GM12878 (cell line): Measurements from ENCODE around the gene ZBTB16. TPM values are rescaled to one million over a fixed set of nuclear protein-coding genes. Genes with fewer than 3 reads are reported as not detected.

Experiments
- ATAC-seq: fragments of 200-7000 bp; cut with Tn5 transposase; 3 replicates; pipeline ENCODE4 v1.9.1; 2020; ENCODE audit warnings: mild to moderate bottlenecking, moderate library complexity
- BruUV-seq: library from RNA; stranded (reverse); fragments of 400-500 nt; replicated peaks from 2 replicates; lab custom pipeline; 2021; lab: Mats Ljungman, UMichigan
- CTCF ChIA-PET: fragments of 300-600 bp; sonication (Branson Sonifier 250); formaldehyde crosslinking; extraction: SDS; loops from one replicate; lab custom pipeline; 2021; ENCODE audit warnings: inconsistent platforms; lab: Yijun Ruan, JAX
- POLR2A ChIA-PET: fragments of 350-600 bp; formaldehyde crosslinking; extraction: SDS; loops from one replicate; lab custom pipeline; 2021; ENCODE audit warnings: inconsistent platforms; lab: Charles Lee
- RAD21 ChIA-PET: fragments of 300-600 bp; sonication (Branson Sonifier 250); formaldehyde crosslinking; loops from one replicate; lab custom pipeline; 2023; ENCODE audit warnings: antibody characterized with exemption; ENCODE audit not compliant: unreplicated experiment; lab: Charles Lee
- SMC1A ChIA-PET: fragments of 300-600 bp; sonication (Branson Sonifier 250); formaldehyde crosslinking; loops from one replicate; lab custom pipeline; 2023; ENCODE audit not compliant: unreplicated experiment, uncharacterized antibody; lab: Charles Lee
- DNase-seq: peaks from one replicate; pipeline ENCODE4 v3.0.0-alpha.2; 2011; ENCODE audit warnings: low read depth, low spot score
- FAIRE-seq: peaks from 3 replicates; lab custom pipeline; 2011; peaks lifted over from hg19 to GRCh38; lab: Jason Lieb, UNC
- H2AFZ ChIP-seq: 2 replicates; pipeline ENCODE4 v1.6.0; 2011; ENCODE audit warnings: low read depth, low read length, control low read depth; ENCODE audit not compliant: control insufficient read depth
- H3K27ac ChIP-seq: 2 replicates; pipeline ENCODE4 v1.5.1; 2011; ENCODE audit warnings: control low read depth; ENCODE audit not compliant: control insufficient read depth, insufficient read depth
- H3K27me3 ChIP-seq, 2 experiments: replicated peaks in 1 of 2; 2 replicates each; pipeline versions ENCODE4 v1.6.0 to v1.6.1; 2011; ENCODE audit warnings: low read length in 1 of 2; ENCODE audit not compliant: control insufficient read depth in 2 of 2, insufficient read depth in 2 of 2
- H3K36me3 ChIP-seq, 2 experiments: 2 replicates each; pipeline ENCODE4 v1.5.1; 2011; ENCODE audit warnings: low read length in 1 of 2; ENCODE audit not compliant: control insufficient read depth in 2 of 2, insufficient read depth in 2 of 2
- H3K4me1 ChIP-seq: 2 replicates; pipeline ENCODE4 v1.6.1; 2011; ENCODE audit warnings: mild to moderate bottlenecking, low read length, moderate library complexity, mixed read lengths; ENCODE audit not compliant: control insufficient read depth, insufficient read depth
- H3K4me2 ChIP-seq: 2 replicates; pipeline ENCODE4 v1.6.0; 2011; ENCODE audit warnings: control low read depth; ENCODE audit not compliant: control insufficient read depth, insufficient read depth
- H3K4me3 ChIP-seq: fragments of 200-600 bp; sonication (generic); 2 replicates; pipeline ENCODE4 v1.5.1; 2016
- H3K79me2 ChIP-seq: 2 replicates; pipeline ENCODE4 v1.6.0; 2011; ENCODE audit warnings: low read length; ENCODE audit not compliant: control insufficient read depth, insufficient read depth
- H3K9ac ChIP-seq: 2 replicates; pipeline ENCODE4 v1.8.0; 2011; ENCODE audit warnings: low read length, control low read depth, mixed read lengths; ENCODE audit not compliant: control insufficient read depth, insufficient read depth
- H3K9me3 ChIP-seq: replicated peaks from 3 replicates; pipeline ENCODE4 v1.5.1; 2011; ENCODE audit warnings: mild to moderate bottlenecking, low read length; ENCODE audit not compliant: control insufficient read depth, insufficient read depth
- H4K20me1 ChIP-seq: 2 replicates; pipeline ENCODE4 v1.6.0; 2011; ENCODE audit not compliant: control insufficient read depth, insufficient read depth
- GABPA ChIP-seq: IDR thresholded peaks from 2 replicates; pipeline ENCODE4 v1.6.1; 2014; ENCODE audit warnings: antibody characterized with exemption, low read depth, mild to moderate bottlenecking, inconsistent platforms
- JUND ChIP-seq: IDR thresholded peaks from 2 replicates; pipeline ENCODE4 v1.6.1; 2012; ENCODE audit warnings: low read depth, mild to moderate bottlenecking, low read length, improper control_type of control experiment, moderate library complexity
- NFIC ChIP-seq: IDR thresholded peaks from 2 replicates; pipeline ENCODE4 v1.6.1; 2012; ENCODE audit warnings: low read depth, mild to moderate bottlenecking, inconsistent platforms, low read length, moderate library complexity
- PML ChIP-seq: IDR thresholded peaks from 2 replicates; pipeline ENCODE4 v1.6.1; 2012; ENCODE audit warnings: low read length, inconsistent platforms
- SIN3A ChIP-seq: IDR thresholded peaks from 2 replicates; pipeline ENCODE4 v1.6.1; 2012; ENCODE audit warnings: low read depth, low read length, improper control_type of control experiment
- ZBED1 ChIP-seq: IDR thresholded peaks from 2 replicates; pipeline ENCODE4 v1.6.1; 2016; ENCODE audit warnings: borderline replicate concordance
- ZBTB33 ChIP-seq: fragments of 450-650 bp; IDR thresholded peaks from 2 replicates; pipeline ENCODE4 v1.6.1; 2017; ENCODE audit warnings: mild to moderate bottlenecking
- ZNF687 ChIP-seq: fragments of 450-650 bp; IDR thresholded peaks from 2 replicates; pipeline ENCODE4 v1.6.1; 2017; ENCODE audit warnings: mild to moderate bottlenecking, moderate library complexity
- WGBS: methylation state at CpG from one replicate; pipeline ENCODE4 v1.1.6; 2016; ENCODE audit warnings: low lambda C conversion rate; ENCODE audit not compliant: insufficient replicate concordance, insufficient coverage; ENCODE audit errors: missing lambda C conversion rate; 5-methylcytosine and 5-hydroxymethylcytosine counted together
- in situ Hi-C: fragments of 300-500 bp; cut with MboI; formaldehyde crosslinking; loops from 9 replicates; pipeline ENCODE4 v1.14.3; 2018; ENCODE audit warnings: mixed read lengths
- intact Hi-C: fragments of 100-400 bp; cut with micrococcal nuclease; formaldehyde crosslinking; loops from one replicate; pipeline ENCODE4 v1.14.2; 2022; ENCODE audit not compliant: unreplicated experiment
- polyA plus RNA-seq, 11 experiments: library from polyadenylated mRNA; depleted of rRNA in 4 of 11; unstranded in 6 of 11; stranded (reverse) in 5 of 11; fragments of >200 nt; fragmentation: Nextera tagmentation in 4 of 11; fragmentation: Illumina TruSeq in 1 of 11; extraction: Ambion mirVana in 4 of 11; extraction: Trizol in 1 of 11; gene quantifications; 1 replicate in 1 of 11; 2 replicates in 10 of 11; pipeline versions ENCODE4 v1.2.1 to v1.2.3, GENCODE V29; 2011 to 2016; ENCODE audit warnings: inconsistent platforms in 2 of 11, missing spikeins in 2 of 11, low read depth in 1 of 11
- total RNA-seq, 4 experiments: library from RNA; depleted of rRNA in 3 of 4; stranded (reverse); fragments of >200 nt in 3 of 4; fragmentation: Illumina TruSeq in 1 of 4; extraction: Trizol in 1 of 4; gene quantifications; 2 replicates each; pipeline versions ENCODE4 v1.2.1 to v1.2.3, GENCODE V29; 2013 to 2021

The ZBTB16 gene
- total and polyA plus RNA-seq, 10 of the 15 experiments (the other 5 are each of a cell fraction or from before 2014, with no cell fraction given): 0.38 TPM; not detected in 9

GRCh38 chr11:114106047-114106446 is 46.5 kb downstream of the ZBTB16 start:
- WGBS: 46% methylated on average over 8 of the region's 8 CpGs
- H3K9ac ChIP-seq: no peak overlapping the region
- no peak for TF ChIP-seq ZBED1
- no peak for TF ChIP-seq ZNF687
- no peak for TF ChIP-seq PML
- TF ChIP-seq SIN3A: no peak
- no peak for TF ChIP-seq JUND
- TF ChIP-seq GABPA: no peak
- no peak for TF ChIP-seq NFIC
- TF ChIP-seq ZBTB33: no peak
- in situ Hi-C loops: no loop called here
- no peak overlapping the region for H3K27ac ChIP-seq
- ChIA-PET POLR2A (interaction anchor here (0.7 kb wide), 1 partner anchor 17 kb away, joined by 3 read pairs; no protein-coding TSS in a partner anchor), SMC1A (no interaction called here), RAD21 (no interaction called here), CTCF (no interaction called here)
- ATAC-seq: no peak
- H3K79me2 ChIP-seq: no peaks in the 10 kb centered on the region
- no TSS peak for BruUV-seq
- no peaks in the 10 kb centered on the region for H3K9me3 ChIP-seq
- H3K4me1 ChIP-seq: no peaks in the 10 kb centered on the region
- H4K20me1 ChIP-seq: no peaks in the 10 kb centered on the region
- H2AFZ ChIP-seq: no peak overlapping the region
- H3K4me3 ChIP-seq: no peak overlapping the region
- intact Hi-C loops: no loop called here
- DNase-seq: no peak
- H3K27me3 ChIP-seq: peaks cover 1 to 9% of the 10 kb centered on the region in 2 experiments; a peak in 3 of 4 replicates
- no peaks in the 10 kb centered on the region for H3K36me3 ChIP-seq
- no peak for FAIRE-seq
- no peak overlapping the region for H3K4me2 ChIP-seq
